GM19372 (cell line): ENCODE results near the gene FRMPD4.

ENCODE experiments used
- ATAC-seq: cut with Tn5 transposase; IDR thresholded peaks from one replicate; pipeline ENCODE4 v1.9.1; 2021; ENCODE audit warnings: mild to moderate bottlenecking, low read depth, moderate library complexity; ENCODE audit not compliant: unreplicated experiment

Gene FRMPD4

GRCh38 chrX:12360383-12360782 lies 222.1 kb downstream of the FRMPD4 start:
- no peak for ATAC-seq

- no peak for ATAC-seq
These were observed 222.8 kb downstream of the FRMPD4 start for GRCh38 chrX:12360986-12361598.

GRCh38 chrX:12363216-12363615 lies 224.9 kb downstream of the FRMPD4 start:
- no peak for ATAC-seq

- no peak for ATAC-seq
These were observed 228.2 kb downstream of the FRMPD4 start for GRCh38 chrX:12366440-12366839.

- no peak for ATAC-seq
These were observed 229.0 kb downstream of the FRMPD4 start for GRCh38 chrX:12367254-12367653.

- no peak for ATAC-seq
These were observed 232.3 kb downstream of the FRMPD4 start for GRCh38 chrX:12370497-12370986.

- ATAC-seq, result no peak
These were observed 233.8 kb downstream of the FRMPD4 start for GRCh38 chrX:12372111-12372510.

- no peak for ATAC-seq
These were observed 236.0 kb downstream of the FRMPD4 start for GRCh38 chrX:12374286-12374685.

GRCh38 chrX:12378253-12378652 lies 240.0 kb downstream of the FRMPD4 start:
- no peak for ATAC-seq

- ATAC-seq, result no peak
These were observed 240.4 kb downstream of the FRMPD4 start for GRCh38 chrX:12378706-12379105.

- ATAC-seq, result no peak
These were observed 241.4 kb downstream of the FRMPD4 start for GRCh38 chrX:12379671-12380070.

- no peak for ATAC-seq
These were observed 244.9 kb downstream of the FRMPD4 start for GRCh38 chrX:12383196-12383595.

- no peak for ATAC-seq
These were observed 252.0 kb downstream of the FRMPD4 start for GRCh38 chrX:12390301-12390700.

- ATAC-seq, result no peak
These were observed 258.3 kb downstream of the FRMPD4 start for GRCh38 chrX:12396584-12396983.

- ATAC-seq, result no peak
These were observed 261.9 kb downstream of the FRMPD4 start for GRCh38 chrX:12400218-12400617.

GRCh38 chrX:12401252-12401651 lies 263.0 kb downstream of the FRMPD4 start:
- no peak for ATAC-seq

- no peak for ATAC-seq
These were observed 265.3 kb downstream of the FRMPD4 start for GRCh38 chrX:12403474-12404082.

GRCh38 chrX:12405306-12405705 lies 267.0 kb downstream of the FRMPD4 start:
- no peak for ATAC-seq

- no peak for ATAC-seq
These were observed 272.2 kb downstream of the FRMPD4 start for GRCh38 chrX:12410523-12410922.

- ATAC-seq, result no peak
These were observed 273.6 kb downstream of the FRMPD4 start for GRCh38 chrX:12411831-12412230.

- no peak for ATAC-seq
These were observed 274.3 kb downstream of the FRMPD4 start for GRCh38 chrX:12412561-12412960.

GRCh38 chrX:12419591-12419990 lies 281.3 kb downstream of the FRMPD4 start:
- ATAC-seq, result no peak
